ENCODE measurements around the gene DCBLD1. TPM values are rescaled to one million over a fixed set of nuclear protein-coding genes. Genes with fewer than 3 reads are reported as not detected.

DCBLD1 gene
- total and polyA plus RNA-seq, 2 of the 4 experiments (the other 2 are of a cell fraction): 21.1 to 27.8 TPM

DNA sequence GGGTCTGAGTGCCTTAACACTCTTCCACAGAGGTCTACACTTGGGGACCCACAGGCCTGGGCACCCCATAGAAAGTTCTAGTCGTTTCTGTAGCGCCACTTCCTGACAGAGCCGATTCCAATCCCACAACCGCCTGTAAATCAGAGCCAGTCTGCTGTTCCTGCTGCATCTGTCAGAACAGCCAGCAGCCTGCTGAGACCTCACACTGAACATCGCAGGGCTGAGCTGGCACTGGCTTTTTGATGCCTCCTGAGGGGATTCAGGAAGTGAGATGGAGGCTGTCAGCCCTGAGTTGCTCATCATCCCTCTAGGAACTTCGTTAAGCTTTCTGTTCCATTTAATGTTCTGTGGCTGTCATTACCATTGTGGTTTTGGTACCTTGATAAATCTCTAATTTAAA lies 48.9 kb downstream of the DCBLD1 start:
- H4K91ac ChIP-seq (ENCODE audit: insufficient read depth, low read depth, low read length): peak overlapping the region; percentile 29; the same call in 1 of the 2 replicates
- no peak overlapping the region for H2BK120ac ChIP-seq (ENCODE audit: low read depth, low read length)
- POLR2A ChIA-PET (ENCODE audit: unreplicated experiment): no interaction called here
- no peak overlapping the region for H3K4ac ChIP-seq (ENCODE audit: low read depth, low read length)
- peaks cover 11% of the 10 kb centered on the region for H3K9me1 ChIP-seq (ENCODE audit: insufficient read depth, low read length)
- peak overlapping the region; percentile 67; the same call in 1 of the 2 replicates for H4K5ac ChIP-seq (ENCODE audit: low read depth, low read length)
- peaks cover 12% of the 10 kb centered on the region for H3K36me3 ChIP-seq (ENCODE audit: control insufficient read depth, insufficient read depth, low read length)
- H4K8ac ChIP-seq (ENCODE audit: low read depth in 2 of 2, low read length in 2 of 2): no peak overlapping the region; a peak in 1 of 4 replicates
- H4K20me1 ChIP-seq (ENCODE audit: insufficient read depth, low read length): no peaks in the 10 kb centered on the region
- no peak overlapping the region for H3K56ac ChIP-seq (ENCODE audit: extremely low read depth, insufficient read depth, low read length)
- no peak overlapping the region for H2AFZ ChIP-seq (replicated peaks; ENCODE audit: low read length, poor library complexity)
- peak overlapping the region; percentile 9 for H2BK5ac ChIP-seq (ENCODE audit: low read depth, low read length, poor library complexity, severe bottlenecking)
- intact Hi-C loops (cut with micrococcal nuclease) (no loop called here), in situ Hi-C loops (cut with MboI; ENCODE audit: low sequenced_read_pairs) (no loop called here), dilution Hi-C loops (cut with HindIII; ENCODE audit: low sequenced_read_pairs, unreplicated experiment) (no loop called here)
- WGBS, 2 experiments (ENCODE audit: extremely low coverage in 2 of 2, insufficient read length in 1 of 2): 29% methylated on average over 1 of the region's 6 CpGs; no CpG with 5 or more reads in 1 of the 2 experiments
- BruUV-seq (replicated peaks): no TSS peak
- H3K27ac ChIP-seq (ENCODE audit: insufficient read depth, low read length): peak overlapping the region; percentile 27; the same call in 1 of the 2 replicates
- H2BK15ac ChIP-seq (ENCODE audit: low read depth, low read length): no peak overlapping the region
- no peak overlapping the region for H2AK5ac ChIP-seq (ENCODE audit: low read depth, low read length)
- H2AK9ac ChIP-seq (replicated peaks; ENCODE audit: low read depth, low read length, poor library complexity): peak overlapping the region; percentile 57
- H3K18ac ChIP-seq (ENCODE audit: low read depth, low read length): peak overlapping the region; percentile 67; the same call in 1 of the 2 replicates
- peak overlapping the region; percentile 23; the same call in 1 of the 2 replicates for H3K9ac ChIP-seq (ENCODE audit: low read depth, low read length)
- no peak for DNase-seq
- H3K4me3 ChIP-seq (ENCODE audit: insufficient read depth, low read depth, low read length): no peak overlapping the region
- peaks cover 16 to 35% of the 10 kb centered on the region in 2 experiments for H3K79me1 ChIP-seq (ENCODE audit: low read depth in 1 of 2, low read length in 2 of 2)
- no peak overlapping the region for H2BK20ac ChIP-seq (ENCODE audit: low read depth, low read length)
- no peak for TF ChIP-seq CHD1 (IDR thresholded peaks at IDR 0.05; ENCODE audit: low read depth, low read length)
- no peak for TF ChIP-seq POLR2A (IDR thresholded peaks at IDR 0.05; ENCODE audit: low read depth, low read length)
- TF ChIP-seq, protein P1, sequence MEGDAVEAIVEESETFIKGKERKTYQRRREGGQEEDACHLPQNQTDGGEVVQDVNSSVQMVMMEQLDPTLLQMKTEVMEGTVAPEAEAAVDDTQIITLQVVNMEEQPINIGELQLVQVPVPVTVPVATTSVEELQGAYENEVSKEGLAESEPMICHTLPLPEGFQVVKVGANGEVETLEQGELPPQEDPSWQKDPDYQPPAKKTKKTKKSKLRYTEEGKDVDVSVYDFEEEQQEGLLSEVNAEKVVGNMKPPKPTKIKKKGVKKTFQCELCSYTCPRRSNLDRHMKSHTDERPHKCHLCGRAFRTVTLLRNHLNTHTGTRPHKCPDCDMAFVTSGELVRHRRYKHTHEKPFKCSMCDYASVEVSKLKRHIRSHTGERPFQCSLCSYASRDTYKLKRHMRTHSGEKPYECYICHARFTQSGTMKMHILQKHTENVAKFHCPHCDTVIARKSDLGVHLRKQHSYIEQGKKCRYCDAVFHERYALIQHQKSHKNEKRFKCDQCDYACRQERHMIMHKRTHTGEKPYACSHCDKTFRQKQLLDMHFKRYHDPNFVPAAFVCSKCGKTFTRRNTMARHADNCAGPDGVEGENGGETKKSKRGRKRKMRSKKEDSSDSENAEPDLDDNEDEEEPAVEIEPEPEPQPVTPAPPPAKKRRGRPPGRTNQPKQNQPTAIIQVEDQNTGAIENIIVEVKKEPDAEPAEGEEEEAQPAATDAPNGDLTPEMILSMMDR (conservative IDR thresholded peaks at IDR 0.05; ENCODE audit: low read depth, low read length): no peak
- TF ChIP-seq, protein P2, sequence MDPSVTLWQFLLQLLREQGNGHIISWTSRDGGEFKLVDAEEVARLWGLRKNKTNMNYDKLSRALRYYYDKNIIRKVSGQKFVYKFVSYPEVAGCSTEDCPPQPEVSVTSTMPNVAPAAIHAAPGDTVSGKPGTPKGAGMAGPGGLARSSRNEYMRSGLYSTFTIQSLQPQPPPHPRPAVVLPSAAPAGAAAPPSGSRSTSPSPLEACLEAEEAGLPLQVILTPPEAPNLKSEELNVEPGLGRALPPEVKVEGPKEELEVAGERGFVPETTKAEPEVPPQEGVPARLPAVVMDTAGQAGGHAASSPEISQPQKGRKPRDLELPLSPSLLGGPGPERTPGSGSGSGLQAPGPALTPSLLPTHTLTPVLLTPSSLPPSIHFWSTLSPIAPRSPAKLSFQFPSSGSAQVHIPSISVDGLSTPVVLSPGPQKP (IDR thresholded peaks at IDR 0.05; ENCODE audit: borderline replicate concordance, low read depth, low read length): no peak
- TF ChIP-seq MAFK (IDR thresholded peaks at IDR 0.05; ENCODE audit: low read depth, low read length): no peak
- H3K9me3 ChIP-seq (ENCODE audit: control insufficient read depth, insufficient read depth, low read length): no peaks in the 10 kb centered on the region
- H3K23ac ChIP-seq (ENCODE audit: low read depth, low read length): no peak overlapping the region
- no peaks in the 10 kb centered on the region for H3K27me3 ChIP-seq (ENCODE audit: control insufficient read depth, insufficient read depth, low read length)
- no peak overlapping the region for H3K4me2 ChIP-seq (ENCODE audit: low read depth, low read length)
- no peak overlapping the region for H3K14ac ChIP-seq (replicated peaks; ENCODE audit: low read depth, low read length)
- peaks cover 8% of the 10 kb centered on the region for H3K4me1 ChIP-seq (ENCODE audit: control insufficient read depth, insufficient read depth, low read length)
- CTCF ChIA-PET: no interaction called here
- no peak; the same call in 1 of the 2 replicates for ATAC-seq (ENCODE audit: low read depth)
